Dedifferentiated amniotic fluid mesenchymal stem cell (primary cell): ENCODE results near the gene BRAT1.
A peak's percentile ranks its signal among the peaks of the same experiment; 100 is the strongest.
"Not testable (repeated sequence)": the region's sequence is repeated elsewhere in the genome, so short reads cannot be mapped to it uniquely, and the experiment has no call there.

Experiments
- DNase-seq: peaks from one replicate; pipeline ENCODE4 v3.0.0-alpha.2; 2016; ENCODE audit errors: extremely low spot score

The BRAT1 gene

GRCh38 chr7:2535872-2536627, 19.3 kb downstream of the BRAT1 start:
- not testable (repeated sequence) for DNase-seq

- DNase-seq: not testable (repeated sequence)
Observed at GRCh38 chr7:2534214-2534613, 21.1 kb downstream of the BRAT1 start.

DNA sequence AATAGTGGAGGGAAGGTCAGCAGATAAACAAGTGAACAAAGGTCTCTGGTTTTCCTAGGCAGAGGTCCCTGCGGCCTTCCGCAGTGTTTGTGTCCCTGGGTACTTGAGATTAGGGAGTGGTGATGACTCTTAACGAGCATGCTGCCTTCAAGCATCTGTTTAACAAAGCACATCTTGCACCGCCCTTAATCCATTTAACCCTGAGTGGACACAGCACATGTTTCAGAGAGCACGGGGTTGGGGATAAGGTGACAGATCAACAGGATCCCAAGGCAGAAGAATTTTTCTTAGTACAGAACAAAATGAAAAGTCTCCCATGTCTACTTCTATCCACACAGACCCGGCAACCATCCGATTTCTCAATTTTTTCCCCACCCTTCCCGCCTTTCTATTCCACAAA, 21.8 kb downstream of the BRAT1 start:
- not testable (repeated sequence) for DNase-seq

- DNase-seq: not testable (repeated sequence)
Observed at GRCh38 chr7:2532816-2533215, 22.5 kb downstream of the BRAT1 start.

- not testable (repeated sequence) for DNase-seq
Observed at GRCh38 chr7:2532199-2532772, 23.0 kb downstream of the BRAT1 start.

DNA sequence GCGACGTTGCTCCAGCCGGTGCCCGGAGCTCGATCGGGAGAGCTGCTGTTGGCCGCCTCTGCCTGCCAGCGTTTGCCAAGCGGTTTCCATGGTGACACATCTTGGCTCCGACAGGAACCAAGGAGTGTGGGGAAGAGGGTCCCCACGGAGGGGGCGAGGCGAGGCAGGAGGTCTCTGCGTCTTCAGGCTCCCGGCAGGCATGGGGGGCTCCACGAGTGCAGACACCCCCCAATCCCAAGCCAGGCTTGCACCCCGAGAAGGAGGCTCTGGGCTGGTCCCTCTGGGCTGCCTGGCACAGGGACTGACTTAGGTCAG, 23.6 kb downstream of the BRAT1 start:
- not testable (repeated sequence) for DNase-seq

DNA sequence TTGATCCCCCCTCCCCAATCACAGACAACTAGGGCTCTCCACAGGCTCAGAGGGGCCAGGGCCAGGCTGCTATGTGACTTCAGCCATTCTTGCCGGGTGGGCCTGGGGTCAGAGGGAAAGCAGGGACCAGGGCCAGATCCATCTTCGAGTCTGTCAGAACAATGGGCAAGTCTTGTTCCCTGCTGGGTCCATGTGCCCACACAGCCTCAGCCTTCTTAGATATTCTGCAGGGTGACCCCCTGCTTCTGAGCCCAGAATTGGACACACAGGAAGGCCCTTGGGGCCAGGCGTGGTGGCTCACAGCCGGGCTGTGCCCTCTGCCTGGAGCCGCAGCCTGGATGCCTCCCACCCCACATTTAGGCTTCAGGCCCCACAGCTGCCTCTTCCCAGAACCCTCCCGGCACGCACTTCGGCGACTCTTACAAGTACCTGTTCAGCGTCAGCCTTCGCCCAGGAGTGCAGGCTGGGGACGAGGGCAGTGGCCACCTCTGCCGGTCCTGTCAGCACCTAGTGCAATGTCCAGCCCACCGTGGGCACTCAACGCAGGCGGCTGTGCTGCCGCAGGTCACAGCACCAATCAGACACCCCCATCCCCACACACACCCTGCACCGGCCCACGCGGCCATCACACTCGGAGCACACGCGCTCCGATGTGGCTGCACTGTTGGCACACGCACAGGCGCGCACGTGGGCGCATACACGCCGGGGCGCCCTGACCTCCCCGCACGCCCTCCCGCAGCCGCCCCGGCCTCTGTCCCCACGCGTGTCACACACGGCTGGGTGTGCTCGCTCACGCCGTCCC, 24.1 kb downstream of the BRAT1 start:
- not testable (repeated sequence) for DNase-seq

- no peak for DNase-seq
Observed at GRCh38 chr7:2530071-2530987, 25.0 kb downstream of the BRAT1 start.

GRCh38 chr7:2529161-2530070, 25.9 kb downstream of the BRAT1 start:
- no peak for DNase-seq

DNA sequence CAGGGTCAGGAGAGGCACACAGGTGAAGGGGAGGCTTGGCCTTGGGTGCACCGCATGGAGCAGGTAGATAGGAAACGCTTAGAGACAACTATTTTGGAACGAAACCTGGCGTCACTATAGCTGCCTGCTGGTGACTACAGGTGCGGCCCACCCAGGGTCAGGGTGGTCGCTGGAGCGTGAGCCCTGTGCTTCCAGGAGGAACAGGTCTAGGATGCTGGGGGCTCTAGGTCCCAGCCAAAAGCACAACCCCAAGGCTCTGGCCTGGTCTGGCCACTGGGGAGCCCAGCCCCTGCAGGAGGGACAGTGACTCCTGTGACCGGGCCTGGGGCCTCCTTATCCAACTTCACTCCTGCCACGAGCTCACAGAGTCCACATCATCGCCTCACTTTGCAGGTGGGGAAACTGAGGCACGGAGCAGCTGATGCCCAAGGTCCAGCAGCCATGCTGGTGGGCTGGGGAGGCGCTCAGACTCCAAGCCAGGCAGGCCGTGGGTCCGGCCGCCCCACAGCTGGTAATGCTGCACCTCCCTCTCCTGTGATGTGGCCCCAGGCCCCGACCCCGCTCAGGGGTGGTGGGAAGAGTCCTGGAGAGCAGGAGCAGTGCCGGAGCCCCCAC, 26.7 kb downstream of the BRAT1 start:
- no peak for DNase-seq

DNA sequence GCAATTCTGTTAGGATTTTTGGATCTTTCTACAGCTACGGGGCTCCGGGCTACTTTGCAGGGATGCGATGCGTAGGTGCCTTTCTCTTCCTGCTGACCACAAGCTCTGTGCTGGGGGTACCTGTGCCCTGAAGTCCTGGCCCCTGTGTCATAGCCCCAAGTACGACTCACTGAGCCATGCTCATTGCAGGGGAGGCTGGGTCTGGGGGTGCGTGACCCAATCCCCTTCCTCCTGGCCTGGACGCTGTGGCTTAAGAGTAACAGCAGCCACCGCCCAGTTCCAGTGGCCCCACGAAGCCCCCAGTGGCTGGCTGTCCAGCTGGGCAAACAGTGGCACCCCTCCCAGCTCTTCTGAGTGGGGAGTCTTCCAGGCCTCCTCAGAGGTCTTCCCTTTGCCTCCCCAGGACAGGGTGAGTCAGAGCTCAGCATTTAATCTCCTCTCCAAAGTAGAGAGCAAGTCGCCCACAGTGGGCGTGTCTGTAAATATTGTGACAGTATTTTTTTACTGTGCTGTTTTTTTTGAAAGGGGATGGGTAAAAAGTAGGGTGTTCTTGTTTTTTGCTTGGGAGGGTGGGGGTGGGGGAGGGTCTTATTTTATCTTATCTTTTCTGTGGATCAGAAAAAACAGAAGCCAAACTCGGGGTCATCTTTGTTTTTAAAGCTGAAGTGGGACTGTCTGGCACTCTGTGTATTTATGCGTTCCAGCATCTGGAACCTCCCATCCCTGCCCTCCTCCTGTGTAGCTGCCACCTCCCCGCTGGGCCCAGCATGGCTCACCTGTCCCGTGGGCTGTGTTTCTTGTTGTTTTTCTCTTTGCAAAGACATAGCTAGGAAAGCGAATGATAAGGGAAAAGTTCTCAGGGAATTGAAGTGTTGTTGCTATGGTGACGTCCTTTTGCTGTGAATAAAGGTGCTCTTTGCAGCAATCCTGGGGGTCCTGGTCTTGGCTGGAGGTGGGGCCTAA, 27.5 kb downstream of the BRAT1 start:
- peak; percentile 58 for DNase-seq

DNA sequence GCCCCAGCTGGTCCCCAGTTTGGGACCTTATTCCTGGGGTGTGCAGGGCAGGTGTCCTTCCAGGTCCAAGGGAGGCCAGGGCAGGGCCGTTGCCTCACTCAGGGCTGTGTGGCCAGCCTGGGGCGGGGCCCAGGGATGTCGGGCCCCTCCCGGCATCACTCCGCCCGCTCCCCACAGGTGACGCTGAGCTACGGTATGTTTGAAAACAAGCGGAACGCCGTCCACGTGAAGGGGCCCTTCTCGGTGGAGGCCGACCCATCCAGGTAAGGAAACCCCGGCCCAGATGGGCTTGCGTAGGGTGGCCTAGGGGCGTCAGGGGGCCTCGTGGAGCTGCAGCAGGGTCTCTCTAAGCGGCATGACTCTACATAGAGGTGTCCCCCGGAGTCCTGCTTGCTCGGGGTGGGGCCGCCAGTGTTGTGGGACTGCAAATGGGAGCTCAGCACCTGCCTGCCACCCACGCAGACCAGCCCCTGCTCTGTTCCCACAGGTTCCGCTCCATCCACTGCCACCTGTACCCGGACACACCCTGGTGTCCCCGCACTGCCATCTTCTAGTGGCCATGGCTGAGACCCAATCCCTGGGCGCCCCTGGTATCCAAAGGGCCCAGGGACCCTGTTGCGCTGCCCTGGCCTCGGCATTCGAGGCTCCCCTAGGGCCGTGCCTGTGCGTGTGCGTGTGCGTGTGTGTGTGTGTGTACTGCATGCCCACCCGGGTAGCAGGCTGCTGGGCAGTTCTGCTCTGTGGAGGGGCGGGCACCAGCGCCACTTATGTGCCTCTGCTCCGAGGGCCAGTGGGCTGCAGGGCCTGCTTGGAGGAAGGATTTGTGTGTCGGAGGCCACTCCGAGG, 28.4 kb downstream of the BRAT1 start:
- DNase-seq: no peak

DNA sequence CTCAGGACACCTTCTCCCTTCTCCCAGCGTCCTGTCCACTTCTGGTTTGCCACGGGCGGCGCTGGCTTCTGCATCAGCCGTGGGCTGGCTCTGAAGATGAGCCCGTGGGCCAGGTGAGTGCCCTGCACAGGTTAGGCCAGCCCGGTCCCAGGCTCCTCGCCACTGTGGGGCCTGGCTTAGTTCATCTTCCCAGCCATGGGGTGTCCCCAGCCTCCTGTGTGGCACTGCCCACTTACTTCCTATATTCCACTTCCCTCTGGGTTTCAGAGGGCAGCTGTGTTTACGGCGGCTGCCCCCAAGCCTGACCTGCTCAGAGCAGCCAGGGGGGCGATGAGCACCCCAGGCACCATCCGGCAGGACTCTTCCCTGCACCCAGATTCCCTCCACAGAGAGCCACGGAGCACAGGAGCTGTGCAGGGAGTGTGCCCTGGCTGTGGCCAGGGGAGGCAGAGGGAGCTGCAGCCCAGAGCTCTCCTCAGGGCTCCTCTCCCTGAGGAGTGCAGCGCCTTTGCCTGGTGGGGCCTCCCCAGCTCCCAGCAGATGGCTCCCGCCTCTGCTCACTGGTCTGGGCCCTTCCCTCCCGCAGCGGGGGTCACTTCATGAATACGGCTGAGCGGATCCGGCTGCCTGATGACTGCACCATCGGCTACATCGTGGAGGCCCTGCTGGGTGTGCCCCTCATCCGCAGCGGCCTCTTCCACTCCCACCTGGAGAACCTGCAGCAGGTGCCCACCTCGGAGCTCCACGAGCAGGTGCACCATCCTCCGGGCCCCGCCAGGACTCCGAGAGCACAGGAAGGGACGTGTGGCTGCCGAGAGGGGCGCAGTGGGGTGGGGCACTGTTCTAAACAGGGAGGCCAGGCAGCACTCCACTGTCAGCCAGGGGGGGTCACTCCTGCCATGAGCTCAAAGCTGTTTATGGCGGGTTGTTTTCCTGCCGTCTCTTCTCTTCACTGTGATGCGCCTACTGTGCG, 29.4 kb downstream of the BRAT1 start:
- no peak for DNase-seq

DNA sequence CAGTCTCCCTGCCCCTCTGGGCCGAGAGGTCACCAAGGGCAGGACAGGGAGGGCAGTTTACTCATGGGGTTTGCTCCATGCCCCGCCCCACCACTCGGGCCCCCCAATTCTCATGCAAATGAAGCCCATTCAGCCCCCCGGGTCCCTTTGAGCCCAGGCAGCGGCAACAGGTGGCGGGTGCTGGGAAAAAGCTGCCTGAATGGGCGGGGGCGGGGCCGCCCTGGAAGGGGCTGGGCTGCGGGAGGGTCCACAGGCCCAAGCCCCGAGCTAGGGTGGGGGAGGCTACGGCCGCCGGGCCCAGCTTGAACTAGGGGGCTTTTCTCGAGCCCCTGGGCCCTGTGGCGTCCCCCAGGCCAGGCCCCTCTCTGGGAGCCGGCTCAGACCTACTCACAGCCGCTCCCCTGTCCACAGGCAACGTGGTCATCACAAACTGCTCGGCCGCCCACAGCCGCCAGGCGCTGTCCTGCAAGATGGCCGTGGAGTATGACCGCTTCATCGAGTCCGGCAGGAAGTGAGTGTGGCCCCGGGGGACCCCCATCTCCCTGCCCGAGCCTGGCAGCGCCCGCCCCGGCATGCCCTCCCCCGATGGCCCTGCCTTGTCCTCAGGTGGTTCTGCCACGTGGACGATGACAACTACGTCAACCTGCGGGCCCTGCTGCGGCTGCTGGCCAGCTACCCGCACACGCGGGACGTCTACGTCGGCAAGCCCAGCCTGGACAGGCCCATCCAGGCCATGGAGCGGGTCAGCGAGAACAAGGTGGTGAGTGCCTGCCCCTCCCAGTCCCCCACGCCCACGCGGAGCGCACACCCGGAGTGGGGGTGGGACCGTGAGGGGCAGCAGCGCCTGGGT, 30.3 kb downstream of the BRAT1 start:
- DNase-seq: no peak

GRCh38 chr7:2523941-2524807, 31.1 kb downstream of the BRAT1 start:
- peak; percentile 44 for DNase-seq
